ENCODE measurements around the gene SF1.

The SF1 gene

GRCh38 chr11:64814712-64815187 is 36.4 kb upstream of the SF1 start:
- H3K4me3 ChIP-seq (replicated peaks; ENCODE audit: low read depth, low read length): no peak overlapping the region
- no peak for DNase-seq (ENCODE audit: low read depth)
- TF ChIP-seq CTCF (IDR thresholded peaks at IDR 0.05; ENCODE audit: low read length, missing control alignments): no peak

GRCh38 chr11:64813826-64814225 is 35.5 kb upstream of the SF1 start:
- no peak for TF ChIP-seq CTCF (IDR thresholded peaks at IDR 0.05; ENCODE audit: low read length, missing control alignments)
- no peak overlapping the region for H3K4me3 ChIP-seq (replicated peaks; ENCODE audit: low read depth, low read length)
- no peak for DNase-seq (ENCODE audit: low read depth)

- DNase-seq (ENCODE audit: low read depth): no peak
- TF ChIP-seq CTCF (IDR thresholded peaks at IDR 0.05; ENCODE audit: low read length, missing control alignments): no peak
- peak overlapping the region; percentile 93 for H3K4me3 ChIP-seq (replicated peaks; ENCODE audit: low read depth, low read length)
Measured at GRCh38 chr11:64810891-64811272, 32.5 kb upstream of the SF1 start.

GRCh38 chr11:64810271-64810890 is 32.0 kb upstream of the SF1 start, which contains the start of gene MEN1:
Gene MEN1 (minus strand): TSS chr11:64810551. CDS start chr11:64810109, 442 bp downstream.
- DNase-seq (ENCODE audit: low read depth): peak; percentile 96
- TF ChIP-seq CTCF (IDR thresholded peaks at IDR 0.05; ENCODE audit: low read length, missing control alignments): no peak
- H3K4me3 ChIP-seq (replicated peaks; ENCODE audit: low read depth, low read length): peak within 1 kb of the TSS; percentile 93

GRCh38 chr11:64809781-64810241 is 31.5 kb upstream of the SF1 start:
- peak; percentile 3 for DNase-seq (ENCODE audit: low read depth)
- no peak for TF ChIP-seq CTCF (IDR thresholded peaks at IDR 0.05; ENCODE audit: low read length, missing control alignments)
- H3K4me3 ChIP-seq (replicated peaks; ENCODE audit: low read depth, low read length): peak overlapping the region; percentile 93

GRCh38 chr11:64805481-64805880 is 27.1 kb upstream of the SF1 start:
- H3K4me3 ChIP-seq (replicated peaks; ENCODE audit: low read depth, low read length): no peak overlapping the region
- TF ChIP-seq CTCF (IDR thresholded peaks at IDR 0.05; ENCODE audit: low read length, missing control alignments): no peak
- no peak for DNase-seq (ENCODE audit: low read depth)

All from fibroblast of pulmonary artery (primary cell).